HFF-Myc (cell line): Measurements from ENCODE around the gene TMEM40.
"Not testable (repeated sequence)": the region's sequence is repeated elsewhere in the genome, so short reads cannot be mapped to it uniquely, and the experiment has no call there.

Experiments used
- DNase-seq: peaks from one replicate; pipeline ENCODE4 v3.0.0-alpha.2; 2011; ENCODE audit warnings: low read depth; ENCODE audit errors: extremely low read depth
- H3K4me3 ChIP-seq: replicated peaks from 2 replicates; pipeline ENCODE4 v1.5.1; 2011; ENCODE audit warnings: low read depth, mild to moderate bottlenecking, control low read depth, low read length
- TF ChIP-seq, protein P1 (sequence below): IDR thresholded peaks from 2 replicates; pipeline ENCODE4 v1.5.1; 2012; ENCODE audit warnings: mild to moderate bottlenecking, low read depth, low read length, control low read depth; ENCODE audit errors: missing control alignments

Gene TMEM40

DNA sequence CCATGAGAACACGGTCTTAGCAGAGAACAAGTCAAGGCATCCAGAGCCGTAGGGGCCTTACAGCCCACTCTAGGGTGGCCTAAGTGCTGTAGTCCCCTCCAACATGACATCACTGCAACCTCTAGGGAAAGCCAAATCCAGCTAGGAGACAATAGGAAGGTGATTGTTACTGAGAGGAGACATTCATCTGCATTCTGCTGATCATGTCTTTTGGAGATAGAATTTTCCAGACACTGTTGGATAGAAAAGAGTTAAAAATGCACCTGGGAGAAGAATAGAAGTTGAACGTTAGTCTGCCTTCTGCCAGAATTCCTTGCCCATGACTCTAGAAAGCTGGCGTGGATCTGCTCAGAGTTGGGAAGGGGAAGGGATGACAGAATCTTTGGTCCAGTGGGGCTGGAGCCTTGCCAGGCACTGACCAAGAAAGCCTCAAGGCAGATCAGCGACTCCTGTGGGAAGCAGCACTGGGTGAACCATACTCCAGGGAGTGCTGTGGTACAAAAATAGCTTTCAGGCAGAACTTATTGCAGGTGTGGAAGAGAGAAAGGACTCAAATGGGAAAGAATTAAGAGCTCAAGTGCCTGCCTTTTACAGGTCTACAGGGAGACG lies 50.4 kb downstream of the TMEM40 start:
- no peak for DNase-seq
- TF ChIP-seq, protein P1, sequence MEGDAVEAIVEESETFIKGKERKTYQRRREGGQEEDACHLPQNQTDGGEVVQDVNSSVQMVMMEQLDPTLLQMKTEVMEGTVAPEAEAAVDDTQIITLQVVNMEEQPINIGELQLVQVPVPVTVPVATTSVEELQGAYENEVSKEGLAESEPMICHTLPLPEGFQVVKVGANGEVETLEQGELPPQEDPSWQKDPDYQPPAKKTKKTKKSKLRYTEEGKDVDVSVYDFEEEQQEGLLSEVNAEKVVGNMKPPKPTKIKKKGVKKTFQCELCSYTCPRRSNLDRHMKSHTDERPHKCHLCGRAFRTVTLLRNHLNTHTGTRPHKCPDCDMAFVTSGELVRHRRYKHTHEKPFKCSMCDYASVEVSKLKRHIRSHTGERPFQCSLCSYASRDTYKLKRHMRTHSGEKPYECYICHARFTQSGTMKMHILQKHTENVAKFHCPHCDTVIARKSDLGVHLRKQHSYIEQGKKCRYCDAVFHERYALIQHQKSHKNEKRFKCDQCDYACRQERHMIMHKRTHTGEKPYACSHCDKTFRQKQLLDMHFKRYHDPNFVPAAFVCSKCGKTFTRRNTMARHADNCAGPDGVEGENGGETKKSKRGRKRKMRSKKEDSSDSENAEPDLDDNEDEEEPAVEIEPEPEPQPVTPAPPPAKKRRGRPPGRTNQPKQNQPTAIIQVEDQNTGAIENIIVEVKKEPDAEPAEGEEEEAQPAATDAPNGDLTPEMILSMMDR: no peak

GRCh38 chr3:12707449-12707848 lies 51.6 kb downstream of the TMEM40 start:
- no peak for DNase-seq
- TF ChIP-seq, protein P1: no peak
- no peak overlapping the region for H3K4me3 ChIP-seq

More for the DNA sequence above, 50.4 kb downstream of the TMEM40 start:
- H3K4me3 ChIP-seq: no peak overlapping the region

DNA sequence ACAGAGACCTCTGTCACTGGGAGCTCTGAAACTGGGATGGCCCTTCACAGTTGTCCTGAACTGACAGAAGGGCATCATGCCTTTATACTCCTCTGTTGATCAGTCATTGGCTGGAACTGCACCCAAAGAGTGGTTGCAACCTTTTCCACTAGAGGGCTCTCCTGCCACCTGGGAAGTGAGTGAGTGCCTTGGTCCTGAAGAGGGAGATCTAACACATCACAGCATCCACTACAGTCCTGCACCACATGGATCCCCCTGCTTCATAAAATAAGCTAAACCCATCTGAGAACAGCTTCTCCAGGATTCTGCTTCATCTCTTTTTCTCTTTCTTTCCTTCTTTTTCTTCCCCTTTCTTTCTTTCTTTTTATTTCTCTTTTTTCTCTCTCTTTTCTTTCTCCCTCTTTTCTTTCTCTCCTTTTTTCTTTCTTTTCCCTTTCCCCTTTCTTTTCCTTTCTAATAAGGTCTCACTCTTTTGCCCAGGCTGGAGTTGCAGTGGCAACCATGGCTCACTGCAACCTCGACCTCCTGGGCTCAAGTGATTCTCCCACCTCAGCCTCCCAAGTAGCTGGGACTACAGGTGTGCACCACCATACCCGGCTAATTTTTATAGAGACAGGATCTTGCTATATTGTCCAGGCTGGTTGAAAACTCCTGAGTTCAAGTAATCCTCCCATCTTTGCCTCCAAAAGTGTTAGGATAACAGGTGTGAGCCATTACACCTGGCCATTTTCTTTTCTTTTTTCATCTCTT lies 52.4 kb downstream of the TMEM40 start:
- DNase-seq: peak; percentile 63
- H3K4me3 ChIP-seq: no peak overlapping the region
- TF ChIP-seq, protein P1: peak; percentile 88

DNA sequence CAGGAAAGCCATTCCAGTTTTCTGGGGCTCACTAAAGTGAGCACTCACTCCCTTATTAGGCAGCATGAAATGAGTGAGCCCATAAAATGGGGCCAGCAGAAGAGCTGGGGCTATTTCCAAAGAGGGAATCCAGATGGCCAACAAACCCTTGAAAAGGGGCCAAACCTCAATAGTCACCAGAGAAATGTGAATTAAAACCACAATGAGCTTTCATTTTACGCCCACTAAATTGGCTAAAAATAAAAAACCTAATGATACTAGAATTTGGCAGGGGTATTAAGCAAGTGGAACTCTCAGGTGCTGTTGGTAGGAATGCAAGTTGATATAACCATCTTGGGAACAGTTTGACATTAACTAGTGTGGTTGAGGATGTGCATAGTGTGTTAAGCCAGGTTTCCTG lies 53.1 kb downstream of the TMEM40 start:
- no peak overlapping the region for H3K4me3 ChIP-seq
- peak; percentile 48 for DNase-seq
- TF ChIP-seq, protein P1: no peak

GRCh38 chr3:12705374-12705926 lies 53.6 kb downstream of the TMEM40 start:
- H3K4me3 ChIP-seq: no peak overlapping the region
- no peak for DNase-seq
- TF ChIP-seq, protein P1: no peak

DNA sequence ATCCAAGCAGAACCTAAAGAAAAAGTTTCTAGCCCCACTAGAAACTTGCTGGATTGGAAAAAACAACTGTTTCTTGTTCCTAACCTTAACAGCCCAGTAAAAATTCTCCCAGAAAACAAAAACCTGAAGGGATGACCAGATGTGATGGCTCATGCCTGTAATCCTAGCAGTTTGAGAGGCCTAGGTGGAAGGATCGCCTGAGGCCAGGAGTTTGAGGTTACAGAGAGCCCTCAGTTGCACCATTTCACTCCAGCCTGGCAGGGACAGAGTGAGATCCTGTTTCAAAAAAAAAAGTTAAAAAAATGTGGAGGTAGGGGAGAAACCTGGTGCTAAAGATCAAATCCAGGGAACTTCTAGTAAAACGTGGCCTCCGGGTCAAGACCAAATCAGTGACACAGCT lies 56.6 kb downstream of the TMEM40 start:
- no peak overlapping the region for H3K4me3 ChIP-seq
- TF ChIP-seq, protein P1: no peak
- no peak for DNase-seq

DNA sequence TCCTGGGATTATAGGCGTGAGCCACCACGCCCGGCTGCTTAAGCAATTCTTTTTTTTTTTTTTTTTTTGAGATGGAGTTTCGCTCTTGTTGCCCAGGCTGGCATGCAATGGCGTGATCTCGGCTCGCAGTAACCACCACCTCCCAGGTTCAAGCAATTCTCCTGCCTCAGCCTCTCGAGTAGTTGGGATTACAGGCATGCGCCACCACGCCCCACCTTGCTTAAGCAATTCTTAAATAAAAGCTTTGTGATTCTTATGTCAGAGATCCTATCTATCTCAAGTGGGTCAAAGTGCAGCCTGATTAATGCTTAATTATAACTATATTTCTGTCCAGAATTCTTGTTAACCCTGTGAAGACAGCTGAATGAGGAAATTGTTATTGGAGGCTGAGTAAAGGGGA lies 57.5 kb downstream of the TMEM40 start:
- not testable (repeated sequence) for H3K4me3 ChIP-seq, DNase-seq
